Uterus (tissue), 2 donors: ENCODE results near the gene CD160.

ENCODE experiments used
- CTCF ChIP-seq, 4 experiments: fragments of 200-600 bp in 2 of 4; fragments of 450-650 bp in 2 of 4; sonication (generic) in 2 of 4; IDR thresholded peaks; one replicate each; pipeline ENCODE4 v1.5.1; 2016 to 2019; ENCODE audit warnings: antibody characterized with exemption in 4 of 4, mild to moderate bottlenecking in 2 of 4, moderate library complexity in 1 of 4
- POLR2A ChIP-seq, 2 donors: fragments of 450-650 bp; IDR thresholded peaks; one replicate each; pipeline ENCODE4 v1.6.1; 2016; ENCODE audit warnings: antibody characterized with exemption in 2 of 2, mild to moderate bottlenecking in 1 of 2, moderate library complexity in 1 of 2

GRCh38 chr1:145696630-145696960 lies 22.7 kb upstream of the CD160 start:
- TF ChIP-seq POLR2A (IDR thresholded peaks at IDR 0.05) (no peak), CTCF (IDR thresholded peaks at IDR 0.05) (no peak)
